ENCODE data around the gene CELF4.

Gene CELF4

GRCh38 chr18:37521510-37522465, 43.8 kb downstream of the CELF4 start:
- no peak overlapping the region for H3K4me3 ChIP-seq (ENCODE audit: low read depth, low read length)
- no peak overlapping the region for H3K9ac ChIP-seq (ENCODE audit: low read length)
- H3K9me3 ChIP-seq (ENCODE audit: control insufficient read depth, insufficient read depth, low read depth, low read length), result no peaks in the 10 kb centered on the region
- H3K4me1 ChIP-seq (ENCODE audit: control insufficient read depth, insufficient read depth, low read length), result peaks cover 25% of the 10 kb centered on the region
- H3K27ac ChIP-seq (ENCODE audit: low read depth, low read length), result no peak overlapping the region
- H3K36me3 ChIP-seq (ENCODE audit: control insufficient read depth, insufficient read depth, low read length), result no peaks in the 10 kb centered on the region
- peaks cover 51% of the 10 kb centered on the region for H3K27me3 ChIP-seq (ENCODE audit: control insufficient read depth, insufficient read depth, low read length)

GRCh38 chr18:37520508-37520907, 45.1 kb downstream of the CELF4 start:
- no peaks in the 10 kb centered on the region for H3K9me3 ChIP-seq (ENCODE audit: control insufficient read depth, insufficient read depth, low read depth, low read length)
- no peaks in the 10 kb centered on the region for H3K36me3 ChIP-seq (ENCODE audit: control insufficient read depth, insufficient read depth, low read length)
- peaks cover 16% of the 10 kb centered on the region for H3K4me1 ChIP-seq (ENCODE audit: control insufficient read depth, insufficient read depth, low read length)
- no peak overlapping the region for H3K4me3 ChIP-seq (ENCODE audit: low read depth, low read length)
- H3K9ac ChIP-seq (ENCODE audit: low read length), result no peak overlapping the region
- no peak overlapping the region for H3K27ac ChIP-seq (ENCODE audit: low read depth, low read length)
- H3K27me3 ChIP-seq (ENCODE audit: control insufficient read depth, insufficient read depth, low read length), result peaks cover 47% of the 10 kb centered on the region

- H3K9me3 ChIP-seq (ENCODE audit: control insufficient read depth, insufficient read depth, low read depth, low read length), result no peaks in the 10 kb centered on the region
- no peak overlapping the region for H3K4me3 ChIP-seq (ENCODE audit: low read depth, low read length)
- H3K4me1 ChIP-seq (ENCODE audit: control insufficient read depth, insufficient read depth, low read length), result peaks cover 10% of the 10 kb centered on the region; the same call in 1 of the 2 replicates
- no peaks in the 10 kb centered on the region for H3K36me3 ChIP-seq (ENCODE audit: control insufficient read depth, insufficient read depth, low read length)
- no peak overlapping the region for H3K9ac ChIP-seq (ENCODE audit: low read length)
- no peak overlapping the region for H3K27ac ChIP-seq (ENCODE audit: low read depth, low read length)
- peaks cover 38% of the 10 kb centered on the region for H3K27me3 ChIP-seq (ENCODE audit: control insufficient read depth, insufficient read depth, low read length)
Observed at GRCh38 chr18:37519510-37520135, 46.0 kb downstream of the CELF4 start.

GRCh38 chr18:37516361-37516853, 49.2 kb downstream of the CELF4 start:
- H3K36me3 ChIP-seq (ENCODE audit: control insufficient read depth, insufficient read depth, low read length), result no peaks in the 10 kb centered on the region
- H3K9me3 ChIP-seq (ENCODE audit: control insufficient read depth, insufficient read depth, low read depth, low read length), result no peaks in the 10 kb centered on the region
- H3K9ac ChIP-seq (ENCODE audit: low read length), result no peak overlapping the region
- peaks cover 5% of the 10 kb centered on the region; the same call in 1 of the 2 replicates for H3K4me1 ChIP-seq (ENCODE audit: control insufficient read depth, insufficient read depth, low read length)
- H3K27ac ChIP-seq (ENCODE audit: low read depth, low read length), result no peak overlapping the region
- H3K27me3 ChIP-seq (ENCODE audit: control insufficient read depth, insufficient read depth, low read length), result peaks cover 27% of the 10 kb centered on the region
- no peak overlapping the region for H3K4me3 ChIP-seq (ENCODE audit: low read depth, low read length)

GRCh38 chr18:37514953-37515352, 50.6 kb downstream of the CELF4 start:
- Histone ChIP-seq H3K27me3 (ENCODE audit: control insufficient read depth, insufficient read depth, low read length) (peaks cover 37% of the 10 kb centered on the region), H3K27ac (ENCODE audit: low read depth, low read length) (no peak overlapping the region), H3K4me1 (ENCODE audit: control insufficient read depth, insufficient read depth, low read length) (peaks cover 5% of the 10 kb centered on the region; the same call in 1 of the 2 replicates)

GRCh38 chr18:37512400-37512799, 53.2 kb downstream of the CELF4 start:
- Histone ChIP-seq H3K4me3 (ENCODE audit: low read depth, low read length) (no peak overlapping the region), H3K9ac (ENCODE audit: low read length) (no peak overlapping the region), H3K9me3 (ENCODE audit: control insufficient read depth, insufficient read depth, low read depth, low read length) (peaks cover 17% of the 10 kb centered on the region)

More at GRCh38 chr18:37514953-37515352, 50.6 kb downstream of the CELF4 start:
- peaks cover 8% of the 10 kb centered on the region for H3K9me3 ChIP-seq (ENCODE audit: control insufficient read depth, insufficient read depth, low read depth, low read length)
- H3K9ac ChIP-seq (ENCODE audit: low read length), result no peak overlapping the region
- H3K36me3 ChIP-seq (ENCODE audit: control insufficient read depth, insufficient read depth, low read length), result no peaks in the 10 kb centered on the region
- no peak overlapping the region for H3K4me3 ChIP-seq (ENCODE audit: low read depth, low read length)

GRCh38 chr18:37511721-37512298, 53.8 kb downstream of the CELF4 start:
- Histone ChIP-seq H3K27me3 (ENCODE audit: control insufficient read depth, insufficient read depth, low read length) (peaks cover 37% of the 10 kb centered on the region), H3K27ac (ENCODE audit: low read depth, low read length) (no peak overlapping the region), H3K9ac (ENCODE audit: low read length) (no peak overlapping the region), H3K36me3 (ENCODE audit: control insufficient read depth, insufficient read depth, low read length) (no peaks in the 10 kb centered on the region), H3K4me3 (ENCODE audit: low read depth, low read length) (no peak overlapping the region), H3K4me1 (ENCODE audit: control insufficient read depth, insufficient read depth, low read length) (no peaks in the 10 kb centered on the region), H3K9me3 (ENCODE audit: control insufficient read depth, insufficient read depth, low read depth, low read length) (peaks cover 17% of the 10 kb centered on the region)

More at GRCh38 chr18:37512400-37512799, 53.2 kb downstream of the CELF4 start:
- Histone ChIP-seq H3K27me3 (ENCODE audit: control insufficient read depth, insufficient read depth, low read length) (peaks cover 40% of the 10 kb centered on the region), H3K27ac (ENCODE audit: low read depth, low read length) (no peak overlapping the region), H3K4me1 (ENCODE audit: control insufficient read depth, insufficient read depth, low read length) (no peaks in the 10 kb centered on the region), H3K36me3 (ENCODE audit: control insufficient read depth, insufficient read depth, low read length) (no peaks in the 10 kb centered on the region)

- Histone ChIP-seq H3K36me3 (ENCODE audit: control insufficient read depth, insufficient read depth, low read length) (no peaks in the 10 kb centered on the region), H3K4me1 (ENCODE audit: control insufficient read depth, insufficient read depth, low read length) (peaks cover under 1% of the 10 kb centered on the region; the same call in 1 of the 2 replicates), H3K9me3 (ENCODE audit: control insufficient read depth, insufficient read depth, low read depth, low read length) (peaks cover 17% of the 10 kb centered on the region), H3K9ac (ENCODE audit: low read length) (no peak overlapping the region), H3K27ac (ENCODE audit: low read depth, low read length) (no peak overlapping the region), H3K4me3 (ENCODE audit: low read depth, low read length) (no peak overlapping the region), H3K27me3 (ENCODE audit: control insufficient read depth, insufficient read depth, low read length) (peaks cover 29% of the 10 kb centered on the region)
Observed at GRCh38 chr18:37509600-37509999, 56.0 kb downstream of the CELF4 start.

- Histone ChIP-seq H3K4me3 (ENCODE audit: low read depth, low read length) (no peak overlapping the region), H3K27me3 (ENCODE audit: control insufficient read depth, insufficient read depth, low read length) (peaks cover 28% of the 10 kb centered on the region), H3K9ac (ENCODE audit: low read length) (no peak overlapping the region), H3K4me1 (ENCODE audit: control insufficient read depth, insufficient read depth, low read length) (peaks cover 3% of the 10 kb centered on the region; the same call in 1 of the 2 replicates), H3K9me3 (ENCODE audit: control insufficient read depth, insufficient read depth, low read depth, low read length) (peaks cover 17% of the 10 kb centered on the region), H3K27ac (ENCODE audit: low read depth, low read length) (no peak overlapping the region), H3K36me3 (ENCODE audit: control insufficient read depth, insufficient read depth, low read length) (no peaks in the 10 kb centered on the region)
Observed at GRCh38 chr18:37508207-37508606, 57.4 kb downstream of the CELF4 start.

- H3K27me3 ChIP-seq (ENCODE audit: control insufficient read depth, insufficient read depth, low read length), result peaks cover 21% of the 10 kb centered on the region
- no peak overlapping the region for H3K4me3 ChIP-seq (ENCODE audit: low read depth, low read length)
- H3K9me3 ChIP-seq (ENCODE audit: control insufficient read depth, insufficient read depth, low read depth, low read length), result peaks cover 17% of the 10 kb centered on the region
- H3K9ac ChIP-seq (ENCODE audit: low read length), result no peak overlapping the region
- H3K27ac ChIP-seq (ENCODE audit: low read depth, low read length), result no peak overlapping the region
- no peaks in the 10 kb centered on the region for H3K36me3 ChIP-seq (ENCODE audit: control insufficient read depth, insufficient read depth, low read length)
- peaks cover 3% of the 10 kb centered on the region; the same call in 1 of the 2 replicates for H3K4me1 ChIP-seq (ENCODE audit: control insufficient read depth, insufficient read depth, low read length)
Observed at GRCh38 chr18:37507239-37507638, 58.4 kb downstream of the CELF4 start.

Measured in HUES6 (cell line).